Glutamatergic neuron (in vitro differentiated cells): Measurements from ENCODE around the gene TLNRD1. TPM values are rescaled to one million over a fixed set of nuclear protein-coding genes. Genes with fewer than 3 reads are reported as not detected.

Experiments used
- DNase-seq: peaks from one replicate; pipeline ENCODE4 v3.0.0; 2022
- H3K27ac Mint-ChIP-seq: one replicate; pipeline ENCODE4 v1.8.0; 2020; ENCODE audit warnings: mild to moderate bottlenecking, mixed read lengths, inconsistent platforms; ENCODE audit not compliant: unreplicated experiment
- H3K27me3 Mint-ChIP-seq: one replicate; pipeline ENCODE4 v1.8.0; 2020; ENCODE audit warnings: mild to moderate bottlenecking, moderate library complexity, mixed read lengths, inconsistent platforms; ENCODE audit not compliant: unreplicated experiment
- H3K36me3 Mint-ChIP-seq: one replicate; pipeline ENCODE4 v1.8.0; 2020; ENCODE audit warnings: mild to moderate bottlenecking, mixed read lengths, inconsistent platforms; ENCODE audit not compliant: unreplicated experiment
- H3K4me1 Mint-ChIP-seq: one replicate; pipeline ENCODE4 v1.8.0; 2020; ENCODE audit warnings: mild to moderate bottlenecking, low read depth, mixed read lengths, inconsistent platforms; ENCODE audit not compliant: unreplicated experiment
- H3K4me3 Mint-ChIP-seq: one replicate; pipeline ENCODE4 v1.8.0; 2020; ENCODE audit warnings: mild to moderate bottlenecking, mixed read lengths, inconsistent platforms; ENCODE audit not compliant: unreplicated experiment
- H3K9me3 Mint-ChIP-seq: one replicate; pipeline ENCODE4 v1.8.0; 2020; ENCODE audit warnings: mild to moderate bottlenecking, moderate library complexity, mixed read lengths, inconsistent platforms; ENCODE audit not compliant: unreplicated experiment
- total RNA-seq: library from RNA; stranded (reverse); fragmentation: NEBNext Ultra II Directional; extraction: Animal tissue kit (Norgen Biotek cat#: 25700); gene quantifications from one replicate; pipeline ENCODE4 v1.2.1, GENCODE V29; 2021; ENCODE audit not compliant: unreplicated experiment
- TF ChIP-seq, protein P1 (sequence below): fragments of 200-600 bp; sonication (generic); IDR thresholded peaks from one replicate; pipeline ENCODE4 v1.5.0; 2021; ENCODE audit not compliant: partially characterized antibody, unreplicated experiment

TLNRD1 gene
- total RNA-seq, 1 donor from 2014 or later: 35.5 TPM

DNA sequence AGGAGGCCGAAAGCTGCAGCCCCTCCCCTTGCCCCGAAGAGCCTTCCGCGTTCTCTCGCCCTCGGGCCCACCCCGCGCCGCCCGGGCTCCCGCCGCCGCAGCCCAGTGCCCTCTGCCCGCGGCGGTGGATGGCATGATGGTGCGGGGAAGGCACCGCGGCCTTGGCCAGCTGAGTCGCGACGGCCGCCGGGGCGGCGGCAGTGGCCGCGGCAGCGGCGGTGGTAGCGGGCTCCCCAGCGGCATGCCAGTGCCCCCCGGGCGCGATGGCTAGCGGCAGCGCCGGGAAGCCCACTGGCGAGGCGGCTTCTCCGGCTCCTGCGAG lies 1.2 kb downstream of the TLNRD1 start:
- Mint-ChIP-seq H3K4me1 (peaks cover 14% of the 10 kb centered on the region), H3K36me3 (no peaks in the 10 kb centered on the region), H3K9me3 (peaks cover 8% of the 10 kb centered on the region), H3K27me3 (peaks cover 5% of the 10 kb centered on the region), H3K4me3 (peak overlapping the region; percentile 65), H3K27ac (no peak overlapping the region)
- TF ChIP-seq, protein P1, sequence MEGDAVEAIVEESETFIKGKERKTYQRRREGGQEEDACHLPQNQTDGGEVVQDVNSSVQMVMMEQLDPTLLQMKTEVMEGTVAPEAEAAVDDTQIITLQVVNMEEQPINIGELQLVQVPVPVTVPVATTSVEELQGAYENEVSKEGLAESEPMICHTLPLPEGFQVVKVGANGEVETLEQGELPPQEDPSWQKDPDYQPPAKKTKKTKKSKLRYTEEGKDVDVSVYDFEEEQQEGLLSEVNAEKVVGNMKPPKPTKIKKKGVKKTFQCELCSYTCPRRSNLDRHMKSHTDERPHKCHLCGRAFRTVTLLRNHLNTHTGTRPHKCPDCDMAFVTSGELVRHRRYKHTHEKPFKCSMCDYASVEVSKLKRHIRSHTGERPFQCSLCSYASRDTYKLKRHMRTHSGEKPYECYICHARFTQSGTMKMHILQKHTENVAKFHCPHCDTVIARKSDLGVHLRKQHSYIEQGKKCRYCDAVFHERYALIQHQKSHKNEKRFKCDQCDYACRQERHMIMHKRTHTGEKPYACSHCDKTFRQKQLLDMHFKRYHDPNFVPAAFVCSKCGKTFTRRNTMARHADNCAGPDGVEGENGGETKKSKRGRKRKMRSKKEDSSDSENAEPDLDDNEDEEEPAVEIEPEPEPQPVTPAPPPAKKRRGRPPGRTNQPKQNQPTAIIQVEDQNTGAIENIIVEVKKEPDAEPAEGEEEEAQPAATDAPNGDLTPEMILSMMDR: no peak
- DNase-seq: peak; percentile 55

DNA sequence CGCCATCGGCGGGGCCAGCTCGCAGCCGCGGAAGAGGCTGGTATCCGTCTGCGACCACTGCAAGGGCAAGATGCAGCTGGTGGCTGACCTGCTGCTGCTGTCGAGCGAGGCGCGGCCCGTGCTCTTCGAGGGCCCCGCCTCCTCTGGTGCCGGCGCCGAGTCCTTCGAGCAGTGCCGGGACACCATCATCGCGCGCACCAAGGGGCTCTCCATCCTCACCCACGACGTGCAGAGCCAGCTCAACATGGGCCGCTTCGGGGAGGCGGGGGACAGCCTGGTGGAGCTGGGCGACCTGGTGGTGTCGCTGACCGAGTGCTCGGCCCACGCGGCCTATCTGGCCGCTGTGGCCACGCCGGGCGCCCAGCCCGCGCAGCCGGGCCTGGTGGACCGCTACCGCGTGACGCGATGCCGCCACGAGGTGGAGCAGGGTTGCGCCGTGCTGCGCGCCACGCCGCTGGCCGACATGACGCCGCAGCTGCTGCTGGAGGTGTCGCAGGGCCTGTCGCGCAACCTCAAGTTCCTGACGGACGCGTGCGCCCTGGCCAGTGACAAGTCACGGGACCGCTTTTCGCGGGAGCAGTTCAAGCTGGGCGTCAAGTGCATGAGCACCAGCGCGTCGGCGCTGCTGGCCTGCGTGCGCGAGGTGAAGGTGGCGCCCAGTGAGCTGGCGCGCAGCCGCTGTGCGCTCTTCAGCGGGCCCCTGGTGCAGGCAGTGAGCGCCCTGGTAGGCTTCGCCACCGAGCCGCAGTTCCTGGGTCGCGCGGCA lies 1.8 kb downstream of the TLNRD1 start:
- DNase-seq: peak; percentile 53
- TF ChIP-seq, protein P1: no peak
- no peak overlapping the region for H3K27ac Mint-ChIP-seq
- H3K36me3 Mint-ChIP-seq: no peaks in the 10 kb centered on the region
- peaks cover 12% of the 10 kb centered on the region for H3K4me1 Mint-ChIP-seq
- peaks cover 8% of the 10 kb centered on the region for H3K9me3 Mint-ChIP-seq
- H3K27me3 Mint-ChIP-seq: peaks cover 5% of the 10 kb centered on the region
- peak overlapping the region; percentile 65 for H3K4me3 Mint-ChIP-seq

DNA sequence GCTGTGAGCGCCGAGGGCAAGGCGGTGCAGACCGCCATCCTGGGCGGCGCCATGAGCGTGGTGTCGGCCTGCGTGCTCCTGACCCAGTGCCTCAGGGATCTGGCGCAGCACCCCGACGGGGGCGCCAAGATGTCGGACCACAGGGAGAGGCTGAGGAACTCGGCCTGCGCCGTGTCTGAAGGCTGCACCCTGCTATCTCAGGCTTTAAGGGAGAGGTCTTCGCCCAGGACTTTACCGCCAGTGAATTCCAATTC lies 2.3 kb downstream of the TLNRD1 start:
- Mint-ChIP-seq H3K27ac (no peak overlapping the region), H3K9me3 (peaks cover 8% of the 10 kb centered on the region), H3K27me3 (peaks cover 5% of the 10 kb centered on the region), H3K36me3 (no peaks in the 10 kb centered on the region), H3K4me3 (peak overlapping the region; percentile 50), H3K4me1 (peaks cover 12% of the 10 kb centered on the region)
- DNase-seq: no peak
- TF ChIP-seq, protein P1: no peak

DNA sequence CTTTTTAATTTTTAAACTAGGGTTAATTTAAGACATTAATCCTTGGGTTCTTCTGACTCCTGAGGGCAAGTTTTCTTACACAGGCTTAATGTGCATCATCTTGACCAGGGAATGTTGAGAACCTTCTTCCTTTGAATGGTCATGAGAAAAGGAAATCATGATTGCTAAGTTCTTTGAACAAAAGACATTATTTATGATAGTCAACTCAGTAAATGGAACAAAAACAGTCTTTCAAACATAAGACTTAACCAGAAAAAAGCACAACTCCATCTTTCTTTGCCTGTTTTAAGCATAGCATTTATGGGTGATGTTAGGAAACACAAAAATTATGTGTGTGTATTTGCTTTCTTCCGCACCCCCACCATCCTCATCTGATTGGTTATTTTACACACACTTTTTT lies 5.4 kb downstream of the TLNRD1 start:
- H3K4me1 Mint-ChIP-seq: peaks cover 4% of the 10 kb centered on the region
- no peak overlapping the region for H3K4me3 Mint-ChIP-seq
- no peak for DNase-seq

DNA sequence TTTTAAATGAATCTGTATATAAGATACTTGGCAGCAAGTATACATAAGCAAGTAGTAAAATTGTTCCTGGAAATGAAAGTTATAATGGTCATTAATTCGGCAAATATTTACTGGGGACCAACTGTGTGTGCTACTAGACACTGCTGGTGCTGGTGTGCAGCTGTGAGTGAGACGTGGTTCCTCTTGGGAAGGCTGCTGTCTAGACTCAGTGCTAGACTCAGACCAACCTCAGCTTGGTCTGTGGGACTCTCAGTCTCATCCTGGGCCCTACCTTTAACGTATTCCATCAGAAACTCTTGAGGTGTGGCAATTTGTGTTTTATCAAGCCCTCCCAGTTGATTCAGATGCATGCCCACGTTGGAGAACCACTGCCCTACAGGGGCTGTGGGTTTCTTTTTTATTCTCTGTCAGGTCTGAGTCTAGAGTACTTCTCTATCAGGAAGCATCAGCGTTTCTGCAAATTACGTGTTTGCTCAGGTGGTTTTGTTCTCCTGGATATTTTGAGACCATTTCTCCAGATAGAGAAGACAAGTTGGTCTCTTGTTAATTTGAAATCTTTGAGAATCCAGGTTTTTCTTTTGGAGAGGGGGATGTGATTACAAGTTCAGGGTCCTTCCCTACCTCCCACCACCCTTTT lies 6.8 kb downstream of the TLNRD1 start:
- no peak for DNase-seq
- H3K27ac Mint-ChIP-seq: no peak overlapping the region
- no peaks in the 10 kb centered on the region for H3K36me3 Mint-ChIP-seq
- H3K4me1 Mint-ChIP-seq: peaks cover 4% of the 10 kb centered on the region
- H3K9me3 Mint-ChIP-seq: no peaks in the 10 kb centered on the region
- TF ChIP-seq, protein P1: no peak
- no peak overlapping the region for H3K4me3 Mint-ChIP-seq
- H3K27me3 Mint-ChIP-seq: no peaks in the 10 kb centered on the region

More for the DNA sequence above, 5.4 kb downstream of the TLNRD1 start:
- Mint-ChIP-seq H3K9me3 (no peaks in the 10 kb centered on the region), H3K27me3 (no peaks in the 10 kb centered on the region), H3K36me3 (no peaks in the 10 kb centered on the region), H3K27ac (no peak overlapping the region)
- TF ChIP-seq, protein P1: no peak
